ENCODE results near the gene MYO1F.

- no peak for TF ChIP-seq EZH2 (IDR thresholded peaks at IDR 0.05; ENCODE audit: low read length)
- no peak for TF ChIP-seq CTCF (optimal IDR thresholded peaks at IDR 0.05 in 1 of 3, IDR thresholded peaks at IDR 0.05 in 1 of 3, conservative IDR thresholded peaks at IDR 0.05 in 1 of 3; ENCODE audit: extremely low read depth in 1 of 3, insufficient read depth in 2 of 3, low read length in 3 of 3)
These were observed 45.8 kb downstream of the MYO1F start for GRCh38 chr19:8531470-8531869.
